GM18526 (cell line): ENCODE data around the gene FRMD4A.

Experiments used
- POLR2A ChIP-seq: IDR thresholded peaks from 3 replicates; pipeline ENCODE4 v1.6.1; 2011; ENCODE audit not compliant: insufficient read length; ENCODE audit errors: extremely low read depth

The FRMD4A gene

DNA sequence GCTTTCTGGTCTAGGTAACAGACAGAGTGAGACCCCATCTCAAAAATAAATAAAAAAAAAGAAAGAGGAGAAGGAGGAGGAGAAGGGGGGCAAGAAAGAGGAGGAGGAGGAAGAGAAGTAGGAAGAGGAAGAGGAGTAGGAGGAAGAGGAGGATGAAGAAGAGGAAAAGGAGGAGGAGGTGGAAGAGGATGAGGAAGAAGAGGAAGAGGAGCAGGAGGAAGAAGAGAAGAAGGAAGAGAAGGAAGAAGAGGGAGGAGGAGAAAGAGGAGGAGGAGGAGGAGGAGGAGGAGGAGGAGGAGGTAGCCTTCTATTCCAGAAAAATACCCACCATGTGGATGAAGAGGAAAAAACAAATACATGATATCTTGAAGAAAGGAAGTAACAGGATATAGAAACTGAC is 172.1 kb downstream of the FRMD4A start:
- TF ChIP-seq POLR2A, result no peak

DNA sequence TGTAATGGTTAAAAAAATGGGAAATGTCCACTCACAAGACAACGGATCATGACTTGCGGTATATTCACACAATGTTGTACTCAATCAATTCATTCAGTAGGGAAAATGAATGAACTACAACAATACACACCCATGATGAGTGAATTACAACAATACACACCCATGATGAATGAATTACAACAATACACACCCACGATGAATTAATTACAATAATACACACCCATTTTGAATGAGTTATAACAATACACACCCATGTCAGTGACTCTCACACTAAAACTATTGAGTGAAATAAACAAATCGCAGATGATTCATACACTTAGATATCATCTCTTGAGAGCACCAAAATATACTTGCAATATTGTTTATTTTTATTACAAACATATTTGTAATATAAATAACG is 174.6 kb downstream of the FRMD4A start:
- no peak for TF ChIP-seq POLR2A

DNA sequence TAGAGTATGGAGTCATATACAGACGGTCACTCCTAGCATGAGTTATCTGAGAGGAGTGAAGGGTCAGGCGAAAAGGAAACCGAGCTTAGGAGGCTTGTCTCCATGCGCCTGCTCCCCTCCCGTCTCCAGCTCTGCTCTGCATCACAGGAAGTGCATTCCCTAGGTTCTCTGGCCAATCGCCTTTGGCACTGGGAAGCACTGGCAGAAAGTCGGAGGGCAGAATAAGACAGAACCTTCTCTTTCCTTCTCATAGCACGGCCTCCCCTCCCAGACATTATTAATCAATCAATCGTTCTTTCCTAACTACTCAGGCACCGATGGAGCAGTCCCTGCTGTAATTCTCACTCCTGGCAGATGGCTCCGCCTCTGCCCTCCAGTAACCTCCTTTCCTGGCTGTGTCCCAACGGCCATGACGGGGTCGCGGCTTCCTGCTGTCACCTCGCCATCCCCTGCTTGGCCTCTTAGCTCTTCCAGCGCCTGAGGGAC is 177.1 kb downstream of the FRMD4A start:
- TF ChIP-seq POLR2A, result no peak

DNA sequence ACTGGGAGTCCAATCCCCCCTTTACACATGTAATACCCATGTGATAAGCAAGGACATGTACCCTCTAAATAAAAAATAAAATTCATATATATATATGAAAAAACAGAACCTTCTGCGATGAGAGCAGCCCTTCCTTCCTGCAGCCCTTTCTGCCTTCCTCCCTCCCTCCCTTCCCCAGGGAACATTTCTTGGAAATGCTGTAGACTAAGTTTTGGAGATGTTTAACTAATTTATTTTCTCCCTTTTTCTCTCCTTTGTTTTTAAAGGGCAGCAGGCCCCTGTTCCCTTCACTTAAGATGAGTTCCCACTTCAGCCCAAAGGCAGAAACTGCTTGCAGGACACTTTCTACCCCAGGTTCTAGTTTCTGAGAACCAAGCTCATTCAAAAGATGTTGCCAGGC is 179.2 kb downstream of the FRMD4A start:
- no peak for TF ChIP-seq POLR2A

DNA sequence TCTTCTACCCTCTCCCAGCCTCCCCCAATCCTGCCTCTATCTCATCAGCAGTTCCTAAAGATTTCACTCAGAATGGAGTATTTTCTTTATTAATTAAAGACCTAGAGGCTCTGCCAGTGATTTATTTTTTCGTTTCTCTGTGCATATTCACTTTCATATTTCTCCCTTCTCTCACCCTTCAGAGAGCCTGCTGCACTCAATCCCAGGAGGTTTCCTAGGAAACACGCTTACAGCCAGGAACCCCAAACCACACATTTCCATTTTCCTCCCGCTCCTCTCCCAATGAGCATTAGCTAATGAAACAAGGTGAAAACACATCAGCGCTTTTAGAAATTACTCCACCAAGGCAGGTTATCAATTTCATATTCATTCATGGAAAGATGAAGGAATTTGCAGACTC is 180.2 kb downstream of the FRMD4A start:
- no peak for TF ChIP-seq POLR2A

GRCh38 chr10:14146501-14146900 is 184.2 kb downstream of the FRMD4A start:
- TF ChIP-seq POLR2A, result no peak

DNA sequence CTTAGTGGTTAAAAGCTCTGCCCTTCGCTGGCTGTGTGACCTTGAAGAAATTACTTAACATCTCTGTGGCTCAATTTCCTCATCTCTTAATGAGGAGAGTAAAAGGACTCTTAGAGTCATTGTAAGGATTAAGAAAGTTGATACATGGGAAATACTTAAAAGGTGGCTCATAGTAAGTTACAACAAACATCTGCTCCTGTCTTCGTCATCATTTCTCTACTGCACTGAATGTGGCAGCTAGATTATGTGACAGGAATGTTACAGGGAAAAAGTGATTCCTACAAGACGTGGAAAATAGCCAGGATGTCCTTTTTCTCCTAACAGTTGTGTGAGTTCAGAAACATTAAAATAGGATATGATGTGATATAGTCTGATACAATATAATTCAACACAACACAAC is 184.7 kb downstream of the FRMD4A start:
- TF ChIP-seq POLR2A, result no peak

DNA sequence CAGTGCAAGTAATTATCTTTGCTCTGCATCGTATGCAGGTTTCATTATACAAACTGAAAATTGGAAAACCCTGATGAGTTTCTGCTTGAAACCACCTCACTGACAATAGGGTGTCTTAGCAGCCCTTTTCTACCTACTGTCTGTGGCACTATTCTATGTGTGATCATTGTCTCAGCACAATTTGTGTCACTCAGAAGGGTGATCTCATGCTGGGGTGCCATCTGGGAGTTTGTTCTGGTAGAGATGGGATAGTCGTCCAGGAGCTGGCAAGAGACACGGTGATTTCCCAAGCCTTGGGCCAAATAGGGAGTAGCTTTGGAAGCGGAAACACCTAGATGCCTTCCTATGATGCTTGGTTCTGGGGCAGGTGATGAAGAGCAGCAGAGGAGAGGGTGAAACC is 186.3 kb downstream of the FRMD4A start:
- no peak for TF ChIP-seq POLR2A

DNA sequence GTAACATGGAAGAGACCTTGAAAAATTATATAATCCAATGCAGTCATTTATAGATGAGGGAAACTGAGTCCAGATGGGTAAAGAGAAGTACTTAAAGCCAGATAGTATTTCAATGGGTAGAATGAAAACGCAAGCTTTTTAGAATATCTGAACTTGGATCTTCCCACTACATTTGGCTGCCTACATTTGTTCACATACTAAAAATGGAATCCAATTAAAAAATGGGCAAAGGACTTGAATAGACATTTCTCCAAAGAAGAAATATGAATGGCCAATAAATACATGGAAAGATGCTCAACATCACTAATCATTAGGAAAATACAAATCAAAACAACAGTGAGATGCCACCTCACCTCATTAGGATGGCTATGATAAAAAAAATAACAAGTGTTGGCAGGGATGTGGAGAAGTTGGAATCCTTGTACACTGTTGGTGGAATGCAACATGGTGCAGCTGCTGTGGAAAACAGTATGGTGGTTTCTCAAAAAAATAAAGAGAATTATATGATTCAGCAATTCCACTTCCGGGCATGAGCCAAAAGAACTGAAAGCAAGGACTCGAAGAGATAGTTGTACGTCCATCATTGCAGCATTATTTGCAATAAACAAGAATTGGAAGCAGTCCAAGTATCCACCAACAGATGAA is 188.0 kb downstream of the FRMD4A start:
- no peak for TF ChIP-seq POLR2A

GRCh38 chr10:14141283-14141682 is 189.4 kb downstream of the FRMD4A start:
- no peak for TF ChIP-seq POLR2A

GRCh38 chr10:14137391-14137790 is 193.3 kb downstream of the FRMD4A start:
- no peak for TF ChIP-seq POLR2A

DNA sequence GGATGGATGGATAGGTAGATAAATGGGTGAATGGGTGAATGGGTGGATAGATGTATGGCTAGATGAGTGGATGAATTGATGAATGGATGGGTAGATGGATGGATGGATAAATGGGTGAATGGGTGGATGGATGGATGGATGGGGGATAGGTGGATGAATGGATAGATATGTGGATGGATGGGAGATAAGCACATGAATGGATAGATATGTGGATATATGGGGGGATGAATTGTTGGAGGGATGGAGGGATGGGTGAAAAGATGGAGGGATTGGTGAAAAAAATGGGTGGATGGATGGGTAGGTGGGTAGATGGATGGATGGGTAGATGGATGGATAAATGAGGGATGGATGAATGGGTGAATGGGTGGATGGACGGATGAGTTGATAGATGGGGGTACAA is 196.4 kb downstream of the FRMD4A start:
- no peak for TF ChIP-seq POLR2A

- TF ChIP-seq POLR2A, result no peak
Observed at GRCh38 chr10:14131261-14131960, 199.3 kb downstream of the FRMD4A start.

GRCh38 chr10:14129770-14130169 is 201.0 kb downstream of the FRMD4A start:
- no peak for TF ChIP-seq POLR2A

GRCh38 chr10:14128519-14128918 is 202.2 kb downstream of the FRMD4A start:
- no peak for TF ChIP-seq POLR2A

- no peak for TF ChIP-seq POLR2A
Observed at GRCh38 chr10:14126697-14127440, 203.9 kb downstream of the FRMD4A start.

GRCh38 chr10:14125564-14125963 is 205.2 kb downstream of the FRMD4A start:
- TF ChIP-seq POLR2A, result no peak

DNA sequence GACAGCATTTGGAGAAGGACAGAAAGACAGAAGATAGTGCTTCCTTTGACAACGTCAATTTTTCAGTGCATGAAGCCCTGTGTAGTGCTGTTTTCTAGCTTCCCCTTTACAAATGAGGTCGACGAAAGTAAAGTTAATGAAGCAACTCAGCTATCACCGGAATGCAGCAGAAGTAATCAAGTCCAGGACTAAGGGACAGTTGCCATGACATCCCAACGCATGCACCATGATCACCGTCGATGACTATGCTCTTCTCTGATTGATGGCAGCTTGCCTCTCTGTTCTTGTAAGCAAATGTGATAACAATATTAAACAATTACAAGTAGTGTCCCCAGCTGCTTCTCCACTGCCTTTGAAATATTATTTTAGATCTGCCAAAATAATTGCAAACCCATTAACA is 205.8 kb downstream of the FRMD4A start:
- no peak for TF ChIP-seq POLR2A
